ENCODE data around the gene THAP11. TPM values are rescaled to one million over a fixed set of nuclear protein-coding genes. Genes with fewer than 3 reads are reported as not detected.

THAP11 gene
- total RNA-seq, 3 donors from 2014 or later (not counting 1 experiment from before 2014, with no cell fraction given) = 25.5 to 35.8 (median 30.3) TPM

- Mint-ChIP-seq H3K4me1 (peaks cover 26 to 30% of the 10 kb centered on the region in 2 donors), H3K9me3 (no peaks in the 10 kb centered on the region), H3K36me3 (no peaks in the 10 kb centered on the region), H3K27me3 (ENCODE audit: low read depth in 2 of 2) (no peaks in the 10 kb centered on the region), H3K27ac (no peak overlapping the region), H3K4me3 (no peak overlapping the region)
- WGBS (ENCODE audit: insufficient coverage) = 93% methylated on average over 9 of the region's 10 CpGs
- Histone ChIP-seq H3K27me3 (ENCODE audit: control insufficient read depth, insufficient read depth, low read length) (no peaks in the 10 kb centered on the region), H3K4me1 (ENCODE audit: control insufficient read depth, insufficient read depth, low read length) (peaks cover 22% of the 10 kb centered on the region), H3K9me3 (ENCODE audit: control insufficient read depth, insufficient read depth, low read length) (no peaks in the 10 kb centered on the region), H3K36me3 (ENCODE audit: control insufficient read depth, insufficient read depth, low read length) (no peaks in the 10 kb centered on the region), H3K27ac (ENCODE audit: low read length) (no peak overlapping the region), H3K4me3 (ENCODE audit: low read length) (no peak overlapping the region)
- intact Hi-C loops (cut with micrococcal nuclease) = no loop called here
- DNase-seq (no peak), ATAC-seq (no peak)
- no peak for TF ChIP-seq CTCF (IDR thresholded peaks at IDR 0.05)
Measured at GRCh38 chr16:67855789-67856188, 13.7 kb downstream of the THAP11 start.

- intact Hi-C loops (cut with micrococcal nuclease) = no loop called here
- DNase-seq = no peak
- no peaks in the 10 kb centered on the region for H3K27me3 Mint-ChIP-seq (ENCODE audit: low read depth in 2 of 2)
- Histone ChIP-seq H3K27ac (ENCODE audit: low read length) (peak overlapping the region; percentile 18), H3K4me3 (ENCODE audit: low read length) (no peak overlapping the region), H3K4me1 (ENCODE audit: control insufficient read depth, insufficient read depth, low read length) (peaks cover 22% of the 10 kb centered on the region), H3K36me3 (ENCODE audit: control insufficient read depth, insufficient read depth, low read length) (peaks cover 2% of the 10 kb centered on the region), H3K9me3 (ENCODE audit: control insufficient read depth, insufficient read depth, low read length) (no peaks in the 10 kb centered on the region), H3K27me3 (ENCODE audit: control insufficient read depth, insufficient read depth, low read length) (no peaks in the 10 kb centered on the region)
- no peak for TF ChIP-seq CTCF (IDR thresholded peaks at IDR 0.05)
- peaks cover 35 to 41% of the 10 kb centered on the region in 2 donors for H3K4me1 Mint-ChIP-seq
- 94% methylated on average over 5 of the region's 5 CpGs for WGBS (ENCODE audit: insufficient coverage)
- peak overlapping the region; percentile 79 to 85 for H3K27ac Mint-ChIP-seq
- H3K36me3 Mint-ChIP-seq = no peaks in the 10 kb centered on the region
- no peak for ATAC-seq
- no peaks in the 10 kb centered on the region for H3K9me3 Mint-ChIP-seq
- no peak overlapping the region for H3K4me3 Mint-ChIP-seq
Measured at GRCh38 chr16:67856927-67857546, 14.9 kb downstream of the THAP11 start.

- intact Hi-C loops (cut with micrococcal nuclease) = no loop called here
- H3K27me3 ChIP-seq (ENCODE audit: control insufficient read depth, insufficient read depth, low read length) = no peaks in the 10 kb centered on the region
- Mint-ChIP-seq H3K27me3 (ENCODE audit: low read depth in 2 of 2) (no peaks in the 10 kb centered on the region), H3K36me3 (no peaks in the 10 kb centered on the region), H3K9me3 (no peaks in the 10 kb centered on the region), H3K4me3 (no peak overlapping the region), H3K4me1 (peaks cover 37 to 42% of the 10 kb centered on the region in 2 donors), H3K27ac (peak overlapping the region; percentile 79 to 85)
- WGBS (ENCODE audit: insufficient coverage) = 69% methylated on average over 3 of the region's 3 CpGs
- H3K4me1 ChIP-seq (ENCODE audit: control insufficient read depth, insufficient read depth, low read length) = peaks cover 22% of the 10 kb centered on the region
- peaks cover 2% of the 10 kb centered on the region for H3K36me3 ChIP-seq (ENCODE audit: control insufficient read depth, insufficient read depth, low read length)
- no peak overlapping the region for H3K4me3 ChIP-seq (ENCODE audit: low read length)
- ATAC-seq = peak; percentile 69 to 79 (median 77)
- DNase-seq = peak in 1 of 2 donors; percentile 58
- no peaks in the 10 kb centered on the region for H3K9me3 ChIP-seq (ENCODE audit: control insufficient read depth, insufficient read depth, low read length)
- no peak for TF ChIP-seq CTCF (IDR thresholded peaks at IDR 0.05)
- peak overlapping the region; percentile 44 for H3K27ac ChIP-seq (ENCODE audit: low read length)
Measured at GRCh38 chr16:67857547-67858233, 15.6 kb downstream of the THAP11 start.

Measured in natural killer cell (primary cell).